Measurements from ENCODE around the gene BRF1. TPM values are rescaled to one million over a fixed set of nuclear protein-coding genes. Genes with fewer than 3 reads are reported as not detected.

Gene BRF1
- total and polyA plus RNA-seq, 2 experiments from 2014 or later, result 23.6 to 35.9 TPM

DNA sequence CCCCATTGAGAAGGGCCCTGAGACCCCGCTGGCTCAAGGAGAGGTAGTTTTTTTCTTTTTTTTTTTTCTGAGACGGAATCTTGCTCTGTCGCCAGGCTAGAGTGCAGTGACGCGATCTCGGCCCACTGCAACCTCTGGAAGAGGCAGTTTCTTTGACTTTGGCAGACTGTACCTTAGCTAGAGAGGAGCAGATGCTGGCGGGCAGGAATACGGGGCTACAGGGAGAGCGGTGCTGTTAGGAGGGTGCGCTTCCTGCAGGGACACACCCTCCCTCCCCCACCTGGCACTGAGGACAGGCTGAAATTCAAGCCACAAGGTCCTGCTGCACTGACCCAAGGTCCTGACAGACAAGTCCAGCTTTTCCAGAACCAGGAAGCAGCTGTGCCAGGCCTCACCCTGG lies 87.4 kb downstream of the BRF1 start:
- Histone ChIP-seq H3K27me3 (no peaks in the 10 kb centered on the region), H3K79me2 (no peaks in the 10 kb centered on the region), H3K4me1 (ENCODE audit: insufficient read depth) (no peaks in the 10 kb centered on the region), H3K9me3 (ENCODE audit: low read depth) (no peaks in the 10 kb centered on the region), H3K36me3 (replicated peaks; ENCODE audit: insufficient read depth, low read depth) (no peaks in the 10 kb centered on the region), H4K20me1 (ENCODE audit: insufficient read depth, poor library complexity, severe bottlenecking) (no peaks in the 10 kb centered on the region), H3K9me2 (replicated peaks; ENCODE audit: insufficient read depth) (no peaks in the 10 kb centered on the region), H3K4me3 (no peak overlapping the region), H3K27ac (no peak overlapping the region), H2AFZ (no peak overlapping the region), H3K4me2 (no peak overlapping the region)
- TF ChIP-seq CTCF (IDR thresholded peaks at IDR 0.05; ENCODE audit: poor library complexity), result no peak
- no peak for TF ChIP-seq EZH2phosphoT487 (IDR thresholded peaks at IDR 0.05; ENCODE audit: low read depth, severe bottlenecking, unreplicated experiment)
- no peak for TF ChIP-seq EZH2 (IDR thresholded peaks at IDR 0.05; ENCODE audit: borderline replicate concordance)
- WGBS (ENCODE audit: low lambda C conversion rate, missing lambda C conversion rate), result 98% methylated on average over 10 of the region's 10 CpGs
- no peak for DNase-seq (ENCODE audit: low spot score)

- Histone ChIP-seq H3K4me3 (no peak overlapping the region), H3K9me2 (replicated peaks; ENCODE audit: insufficient read depth) (no peaks in the 10 kb centered on the region), H3K36me3 (replicated peaks; ENCODE audit: insufficient read depth, low read depth) (no peaks in the 10 kb centered on the region), H3K79me2 (no peaks in the 10 kb centered on the region), H4K20me1 (ENCODE audit: insufficient read depth, poor library complexity, severe bottlenecking) (no peaks in the 10 kb centered on the region), H3K4me1 (ENCODE audit: insufficient read depth) (no peaks in the 10 kb centered on the region), H3K27me3 (no peaks in the 10 kb centered on the region), H3K27ac (no peak overlapping the region), H3K4me2 (no peak overlapping the region), H2AFZ (no peak overlapping the region), H3K9me3 (ENCODE audit: low read depth) (no peaks in the 10 kb centered on the region)
- no peak for DNase-seq (ENCODE audit: low spot score)
- 94% methylated on average over 17 of the region's 18 CpGs for WGBS (ENCODE audit: low lambda C conversion rate, missing lambda C conversion rate)
- no peak for TF ChIP-seq CTCF (IDR thresholded peaks at IDR 0.05; ENCODE audit: poor library complexity)
- TF ChIP-seq EZH2 (IDR thresholded peaks at IDR 0.05; ENCODE audit: borderline replicate concordance), result no peak
- no peak for TF ChIP-seq EZH2phosphoT487 (IDR thresholded peaks at IDR 0.05; ENCODE audit: low read depth, severe bottlenecking, unreplicated experiment)
Measured at GRCh38 chr14:105212541-105213300, 88.1 kb downstream of the BRF1 start.

- WGBS (ENCODE audit: low lambda C conversion rate, missing lambda C conversion rate), result 88% methylated on average over 9 of the region's 9 CpGs
- Histone ChIP-seq H3K36me3 (replicated peaks; ENCODE audit: insufficient read depth, low read depth) (no peaks in the 10 kb centered on the region), H3K4me2 (no peak overlapping the region), H3K27me3 (no peaks in the 10 kb centered on the region), H3K9me2 (replicated peaks; ENCODE audit: insufficient read depth) (no peaks in the 10 kb centered on the region), H3K79me2 (no peaks in the 10 kb centered on the region), H3K4me3 (no peak overlapping the region), H3K4me1 (ENCODE audit: insufficient read depth) (no peaks in the 10 kb centered on the region), H3K27ac (no peak overlapping the region), H4K20me1 (ENCODE audit: insufficient read depth, poor library complexity, severe bottlenecking) (no peaks in the 10 kb centered on the region), H3K9me3 (ENCODE audit: low read depth) (no peaks in the 10 kb centered on the region), H2AFZ (no peak overlapping the region)
- no peak for DNase-seq (ENCODE audit: low spot score)
- TF ChIP-seq EZH2 (IDR thresholded peaks at IDR 0.05; ENCODE audit: borderline replicate concordance) (no peak), EZH2phosphoT487 (IDR thresholded peaks at IDR 0.05; ENCODE audit: low read depth, severe bottlenecking, unreplicated experiment) (no peak), CTCF (IDR thresholded peaks at IDR 0.05; ENCODE audit: poor library complexity) (no peak)
Measured at GRCh38 chr14:105211758-105212089, 89.1 kb downstream of the BRF1 start.

Measured in hepatocyte (in vitro differentiated cells).